B cell (primary cell): ENCODE results near the gene LARGE1. TPM values are rescaled to one million over a fixed set of nuclear protein-coding genes. Genes with fewer than 3 reads are reported as not detected.

ENCODE experiments used
- ATAC-seq: fragments of 200-7000 bp; cut with Tn5 transposase; one replicate; pipeline ENCODE4 v1.10.0; 2021; ENCODE audit warnings: low read depth, mild to moderate bottlenecking, moderate number of reproducible peaks, moderate library complexity
- CTCF ChIA-PET: fragments of 350-600 bp; sonication (Branson Sonifier 250); formaldehyde crosslinking; loops from one replicate; lab custom pipeline; 2021; ENCODE audit warnings: antibody characterized with exemption, inconsistent platforms; lab: Charles Lee
- POLR2A ChIA-PET: fragments of 350-600 bp; sonication (Branson Sonifier 250); formaldehyde crosslinking; loops from one replicate; lab custom pipeline; 2021; ENCODE audit warnings: antibody characterized with exemption; lab: Charles Lee
- DNase-seq: peaks from one replicate; pipeline ENCODE4 v3.0.0; 2013
- H2AFZ ChIP-seq: 2 replicates; pipeline ENCODE4 v1.6.1; 2012; ENCODE audit warnings: mild to moderate bottlenecking, low read depth, low read length; ENCODE audit not compliant: insufficient read depth, poor library complexity, severe bottlenecking
- H3K27ac ChIP-seq, 2 donors: 1 replicate in 1 of 2; 2 replicates in 1 of 2; pipeline ENCODE4 v1.5.1; 2012 to 2013; ENCODE audit warnings: low read length in 2 of 2, mild to moderate bottlenecking in 2 of 2, moderate library complexity in 1 of 2
- H3K27me3 ChIP-seq, 4 experiments: fragments of 200-600 bp in 1 of 4; sonication (generic) in 1 of 4; replicated peaks in 1 of 4; 1 replicate in 2 of 4; 2 replicates in 2 of 4; pipeline versions ENCODE4 v1.6.1 to v1.7.0; 2013 to 2016; ENCODE audit warnings: low read length in 3 of 4, mild to moderate bottlenecking in 2 of 4, mixed read lengths in 1 of 4, moderate library complexity in 1 of 4; ENCODE audit not compliant: insufficient read depth in 4 of 4, control insufficient read depth in 3 of 4; ENCODE audit errors: control extremely low read depth in 1 of 4
- H3K36me3 ChIP-seq, 2 experiments: replicated peaks in 1 of 2; 1 replicate in 1 of 2; 2 replicates in 1 of 2; pipeline versions ENCODE4 v1.6.1 to v1.7.1; 2013; ENCODE audit warnings: low read length in 1 of 2; ENCODE audit not compliant: insufficient read depth in 2 of 2, control insufficient read depth in 1 of 2; ENCODE audit errors: control extremely low read depth in 1 of 2, extremely low read depth in 1 of 2
- H3K4me1 ChIP-seq, 2 donors: fragments of 200-600 bp in 1 of 2; sonication (generic) in 1 of 2; 1 replicate in 1 of 2; 2 replicates in 1 of 2; pipeline versions ENCODE4 v1.5.1 to v1.6.1; 2013 to 2017; ENCODE audit warnings: low read length in 2 of 2; ENCODE audit not compliant: control insufficient read depth in 2 of 2, insufficient read depth in 2 of 2
- H3K4me2 ChIP-seq: replicated peaks from 2 replicates; pipeline ENCODE3; 2012; ENCODE audit warnings: mild to moderate bottlenecking, low read depth, low read length; ENCODE audit not compliant: poor library complexity, severe bottlenecking
- H3K4me3 ChIP-seq, 5 experiments: fragments of 200-600 bp in 1 of 5; sonication (generic) in 1 of 5; 1 replicate in 3 of 5; 2 replicates in 2 of 5; pipeline versions ENCODE4 v1.5.1 to v1.7.0; 2011 to 2016; ENCODE audit warnings: low read length in 4 of 5, mild to moderate bottlenecking in 4 of 5, low read depth in 2 of 5, control low read depth in 1 of 5, moderate library complexity in 1 of 5; ENCODE audit not compliant: insufficient read depth in 1 of 5; ENCODE audit errors: control extremely low read depth in 1 of 5, extremely low read depth in 1 of 5
- H3K79me2 ChIP-seq: fragments of 200-600 bp; sonication (generic); one replicate; pipeline ENCODE4 v1.6.0; 2016; ENCODE audit warnings: low read length; ENCODE audit not compliant: control insufficient read depth, insufficient read depth
- H3K9ac ChIP-seq: fragments of 200-600 bp; sonication (generic); 2 replicates; pipeline ENCODE4 v1.6.1; 2017; ENCODE audit warnings: mild to moderate bottlenecking, low read length, moderate library complexity
- H3K9me3 ChIP-seq, 3 donors: one replicate each; pipeline versions ENCODE4 v1.6.1 to v1.7.1; 2013; ENCODE audit warnings: low read length in 2 of 3; ENCODE audit not compliant: control insufficient read depth in 2 of 3, insufficient read depth in 1 of 3; ENCODE audit errors: control extremely low read depth in 1 of 3
- H4K20me1 ChIP-seq: 2 replicates; pipeline ENCODE4 v1.6.0; 2012; ENCODE audit warnings: mild to moderate bottlenecking, low read length; ENCODE audit not compliant: insufficient read depth, control insufficient read depth, poor library complexity, severe bottlenecking
- H3K27ac Mint-ChIP-seq: one replicate; pipeline ENCODE4 v1.8.0; 2021; ENCODE audit warnings: mixed read lengths
- H3K27me3 Mint-ChIP-seq: one replicate; pipeline ENCODE4 v1.8.0; 2021; ENCODE audit warnings: mixed read lengths
- H3K4me1 Mint-ChIP-seq: one replicate; pipeline ENCODE4 v1.8.0; 2021; ENCODE audit warnings: mixed read lengths
- H3K4me3 Mint-ChIP-seq: one replicate; pipeline ENCODE4 v1.8.0; 2021; ENCODE audit warnings: mixed read lengths
- H3K9me3 Mint-ChIP-seq: one replicate; pipeline ENCODE4 v1.8.0; 2022; ENCODE audit warnings: mixed read lengths; ENCODE audit not compliant: insufficient read depth
- EZH2 ChIP-seq: IDR thresholded peaks from 2 replicates; pipeline ENCODE4 v1.6.1; 2012; ENCODE audit warnings: borderline replicate concordance, low read depth, mild to moderate bottlenecking, moderate library complexity, low read length; ENCODE audit not compliant: insufficient read depth, poor library complexity, severe bottlenecking
- WGBS: methylation state at CpG from one replicate; pipeline ENCODE4 v1.1.5; 2013; ENCODE audit warnings: missing lambda C conversion rate; ENCODE audit not compliant: insufficient coverage; 5-methylcytosine and 5-hydroxymethylcytosine counted together
- intact Hi-C: fragments of 100-400 bp; cut with micrococcal nuclease; formaldehyde crosslinking; loops from one replicate; pipeline ENCODE4 v1.10.0; 2022
- polyA plus RNA-seq: library from polyadenylated mRNA; depleted of rRNA; stranded (reverse); fragments of >200 nt; gene quantifications from 2 replicates; pipeline ENCODE4 v1.2.3, GENCODE V29; 2012
- total RNA-seq, 2 donors: library from RNA; stranded (reverse); fragments of 120-200 nt in 1 of 2; gene quantifications; 1 replicate in 1 of 2; 2 replicates in 1 of 2; pipeline versions ENCODE4 v1.2.3 to v1.2.4, GENCODE V29; 2013 to 2022
- TF ChIP-seq, protein P1 (sequence below): fragments of 200-600 bp; IDR thresholded peaks from one replicate; pipeline ENCODE4 v1.8.0; 2022; ENCODE audit warnings: antibody characterized with exemption, mild to moderate bottlenecking

LARGE1 gene
- total and polyA plus RNA-seq, 2 donors (not counting 1 experiment from before 2014, with no cell fraction given): 20.7 to 82.0 TPM

DNA sequence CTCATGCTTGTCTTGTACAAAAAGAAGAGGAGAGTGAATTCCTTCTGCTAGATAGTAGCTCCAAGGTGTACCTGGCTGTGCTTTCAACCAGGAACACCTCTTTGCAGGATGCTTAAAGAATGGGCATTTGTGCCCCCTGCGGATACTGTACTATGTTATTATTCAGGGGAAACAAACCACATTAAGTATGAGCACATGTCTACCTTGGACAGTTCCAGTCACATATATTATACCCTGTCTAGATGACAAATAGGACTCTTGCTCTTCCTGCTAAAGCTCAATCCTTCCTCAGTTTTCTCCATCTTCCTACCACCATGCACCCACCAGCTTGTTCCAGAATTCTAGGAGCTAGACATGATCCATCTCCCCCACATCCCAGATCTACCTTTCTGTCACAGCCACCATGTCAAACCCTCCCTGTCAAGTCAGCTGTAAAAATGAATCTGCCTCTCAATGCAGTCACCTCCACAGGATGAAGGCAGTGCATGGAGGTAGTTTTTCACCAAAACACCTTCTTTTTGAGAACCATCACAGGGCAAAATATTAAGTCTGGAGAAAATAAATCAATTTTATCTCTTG lies 337.4 kb downstream of the LARGE1 start:
- DNase-seq (no peak), ATAC-seq (no peak)
- peaks cover 18% of the 10 kb centered on the region for H3K4me1 Mint-ChIP-seq
- Histone ChIP-seq H3K27ac (no peak overlapping the region), H3K9me3 (no peaks in the 10 kb centered on the region), H3K4me3 (no peak overlapping the region), H3K9ac (no peak overlapping the region), H3K36me3 (no peaks in the 10 kb centered on the region), H3K79me2 (peaks cover 6% of the 10 kb centered on the region), H3K4me2 (no peak overlapping the region), H3K27me3 (no peaks in the 10 kb centered on the region), H4K20me1 (no peaks in the 10 kb centered on the region), H3K4me1 (peaks cover 15 to 18% of the 10 kb centered on the region in 2 donors), H2AFZ (no peak overlapping the region)
- intact Hi-C loops: no loop called here
- TF ChIP-seq, protein P1, sequence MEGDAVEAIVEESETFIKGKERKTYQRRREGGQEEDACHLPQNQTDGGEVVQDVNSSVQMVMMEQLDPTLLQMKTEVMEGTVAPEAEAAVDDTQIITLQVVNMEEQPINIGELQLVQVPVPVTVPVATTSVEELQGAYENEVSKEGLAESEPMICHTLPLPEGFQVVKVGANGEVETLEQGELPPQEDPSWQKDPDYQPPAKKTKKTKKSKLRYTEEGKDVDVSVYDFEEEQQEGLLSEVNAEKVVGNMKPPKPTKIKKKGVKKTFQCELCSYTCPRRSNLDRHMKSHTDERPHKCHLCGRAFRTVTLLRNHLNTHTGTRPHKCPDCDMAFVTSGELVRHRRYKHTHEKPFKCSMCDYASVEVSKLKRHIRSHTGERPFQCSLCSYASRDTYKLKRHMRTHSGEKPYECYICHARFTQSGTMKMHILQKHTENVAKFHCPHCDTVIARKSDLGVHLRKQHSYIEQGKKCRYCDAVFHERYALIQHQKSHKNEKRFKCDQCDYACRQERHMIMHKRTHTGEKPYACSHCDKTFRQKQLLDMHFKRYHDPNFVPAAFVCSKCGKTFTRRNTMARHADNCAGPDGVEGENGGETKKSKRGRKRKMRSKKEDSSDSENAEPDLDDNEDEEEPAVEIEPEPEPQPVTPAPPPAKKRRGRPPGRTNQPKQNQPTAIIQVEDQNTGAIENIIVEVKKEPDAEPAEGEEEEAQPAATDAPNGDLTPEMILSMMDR: no peak
- TF ChIP-seq EZH2: no peak
- H3K9me3 Mint-ChIP-seq: no peaks in the 10 kb centered on the region
- 100% methylated on average over 1 of the region's 1 CpG for WGBS
- no peaks in the 10 kb centered on the region for H3K27me3 Mint-ChIP-seq
- H3K27ac Mint-ChIP-seq: no peak overlapping the region
- POLR2A ChIA-PET: no interaction called here
- no peak overlapping the region for H3K4me3 Mint-ChIP-seq
- CTCF ChIA-PET: interaction anchor here (0.6 to 8.3 kb wide), 6 partner anchors 53 to 528 kb away, joined by 3 to 258 read pairs (median 4); no protein-coding TSS in a partner anchor

DNA sequence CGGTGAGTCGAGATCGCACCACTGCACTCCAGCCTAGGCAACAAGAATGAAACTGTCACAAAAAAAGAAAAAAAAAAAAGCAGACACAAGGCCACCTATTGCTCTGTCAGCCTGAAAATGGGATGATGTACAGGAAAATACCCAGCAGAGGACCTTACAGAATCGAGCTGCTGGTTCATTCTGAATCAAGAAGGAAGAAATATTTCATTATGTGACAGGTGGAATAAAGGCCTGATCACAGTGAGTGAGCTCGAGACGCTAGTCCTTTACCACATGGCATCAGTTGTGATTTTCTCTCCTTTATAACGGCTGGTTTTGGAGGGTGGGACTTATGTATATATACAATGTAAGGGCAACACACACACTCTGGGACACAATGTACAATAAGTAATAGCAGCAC lies 340.0 kb downstream of the LARGE1 start:
- no peaks in the 10 kb centered on the region for H3K9me3 Mint-ChIP-seq
- no peak overlapping the region for H3K9ac ChIP-seq
- no peak for ATAC-seq
- DNase-seq: no peak
- H3K27ac Mint-ChIP-seq: peak overlapping the region; percentile 18
- no peak overlapping the region for H3K4me3 ChIP-seq
- no peaks in the 10 kb centered on the region for H3K27me3 ChIP-seq
- H3K27ac ChIP-seq: no peak overlapping the region
- H3K4me2 ChIP-seq: no peak overlapping the region
- H3K27me3 Mint-ChIP-seq: no peaks in the 10 kb centered on the region
- H3K36me3 ChIP-seq: no peaks in the 10 kb centered on the region
- no peak overlapping the region for H2AFZ ChIP-seq
- peaks cover 6% of the 10 kb centered on the region for H3K79me2 ChIP-seq
- H3K4me1 Mint-ChIP-seq: peaks cover 44% of the 10 kb centered on the region
- H4K20me1 ChIP-seq: no peaks in the 10 kb centered on the region
- intact Hi-C loops: no loop called here
- H3K9me3 ChIP-seq: no peaks in the 10 kb centered on the region
- WGBS: 79% methylated on average over 2 of the region's 7 CpGs
- H3K4me3 Mint-ChIP-seq: no peak overlapping the region
- TF ChIP-seq, protein P1: no peak
- TF ChIP-seq EZH2: no peak
- ChIA-PET POLR2A (interaction anchor here (0.9 to 3.5 kb wide), 2 partner anchors 13 to 61 kb away, joined by 4 to 11 read pairs; no protein-coding TSS in a partner anchor), CTCF (interaction anchor here (0.6 to 8.3 kb wide), 13 partner anchors 11 to 531 kb away, joined by 3 to 258 read pairs (median 5); no protein-coding TSS in a partner anchor)
- H3K4me1 ChIP-seq: peaks cover 40 to 44% of the 10 kb centered on the region in 2 donors
